Liver (tissue), 9 donors: ENCODE data around the gene SLC7A11. TPM values are rescaled to one million over a fixed set of nuclear protein-coding genes. Genes with fewer than 3 reads are reported as not detected.

ENCODE experiments used
- DNase-seq: peaks from one replicate; pipeline ENCODE4 v3.0.0-alpha.2; 2017; ENCODE audit warnings: low spot score
- H3K27ac ChIP-seq, 2 donors: one replicate each; pipeline ENCODE4 v1.7.0; 2013; ENCODE audit warnings: inconsistent platforms in 2 of 2, low read length in 2 of 2, control low read depth in 1 of 2, low read depth in 1 of 2, mild to moderate bottlenecking in 1 of 2
- H3K27me3 ChIP-seq, 4 donors: one replicate each; pipeline versions ENCODE4 v1.6.1 to v1.7.0; 2013; ENCODE audit warnings: low read length in 3 of 4, inconsistent platforms in 1 of 4, mild to moderate bottlenecking in 1 of 4, moderate library complexity in 1 of 4; ENCODE audit not compliant: control insufficient read depth in 4 of 4, insufficient read depth in 4 of 4
- H3K36me3 ChIP-seq, 4 donors: one replicate each; pipeline versions ENCODE4 v1.6.1 to v1.7.0; 2013; ENCODE audit warnings: low read length in 3 of 4, mild to moderate bottlenecking in 3 of 4, low read depth in 1 of 4, moderate library complexity in 1 of 4; ENCODE audit not compliant: control insufficient read depth in 4 of 4, insufficient read depth in 3 of 4
- H3K4me1 ChIP-seq, 4 donors: one replicate each; pipeline versions ENCODE4 v1.6.1 to v1.7.0; 2013; ENCODE audit warnings: low read length in 3 of 4, mild to moderate bottlenecking in 3 of 4, moderate library complexity in 1 of 4; ENCODE audit not compliant: control insufficient read depth in 4 of 4, insufficient read depth in 4 of 4
- H3K4me3 ChIP-seq, 3 donors: one replicate each; pipeline versions ENCODE4 v1.6.1 to v1.7.0; 2013; ENCODE audit warnings: low read length in 3 of 3, control low read depth in 1 of 3, low read depth in 1 of 3, mild to moderate bottlenecking in 1 of 3
- H3K9ac ChIP-seq, 2 donors: one replicate each; pipeline ENCODE4 v1.7.0; 2013; ENCODE audit warnings: low read length in 2 of 2, mild to moderate bottlenecking in 2 of 2, moderate library complexity in 2 of 2, control low read depth in 1 of 2, low read depth in 1 of 2
- H3K9me3 ChIP-seq, 4 donors: one replicate each; pipeline versions ENCODE4 v1.6.1 to v1.7.0; 2013; ENCODE audit warnings: low read length in 3 of 4; ENCODE audit not compliant: control insufficient read depth in 4 of 4
- EGR1 ChIP-seq, 2 donors: IDR thresholded peaks; 2 replicates each; pipeline ENCODE4 v1.6.1; 2016 to 2018; ENCODE audit warnings: antibody characterized with exemption in 2 of 2, low read depth in 2 of 2
- FOXA1 ChIP-seq: IDR thresholded peaks from 2 replicates; pipeline ENCODE4 v1.6.1; 2016; ENCODE audit warnings: antibody characterized with exemption
- FOXA2 ChIP-seq: IDR thresholded peaks from 2 replicates; pipeline ENCODE4 v1.6.1; 2016; ENCODE audit warnings: antibody characterized with exemption
- GABPA ChIP-seq, 2 donors: IDR thresholded peaks in 1 of 2; conservative IDR thresholded peaks in 1 of 2; 2 replicates each; pipeline ENCODE4 v1.6.1; 2016; ENCODE audit warnings: antibody characterized with exemption in 2 of 2, mild to moderate bottlenecking in 1 of 2, moderate library complexity in 1 of 2
- HNF4A ChIP-seq, 2 donors: conservative IDR thresholded peaks; 2 replicates each; pipeline ENCODE4 v1.6.1; 2016; ENCODE audit warnings: antibody characterized with exemption in 2 of 2, mild to moderate bottlenecking in 2 of 2
- HNF4G ChIP-seq: IDR thresholded peaks from 2 replicates; pipeline ENCODE4 v1.6.1; 2016; ENCODE audit warnings: antibody characterized with exemption
- JUND ChIP-seq, 2 donors: IDR thresholded peaks; 2 replicates each; pipeline ENCODE4 v1.6.1; 2016; ENCODE audit warnings: antibody characterized with exemption in 2 of 2
- NR2F2 ChIP-seq: IDR thresholded peaks from 2 replicates; pipeline ENCODE4 v1.6.1; 2016; ENCODE audit warnings: antibody characterized with exemption
- RAD21 ChIP-seq, 2 donors: IDR thresholded peaks; 2 replicates each; pipeline ENCODE4 v1.6.1; 2016; ENCODE audit warnings: antibody characterized with exemption in 2 of 2, mild to moderate bottlenecking in 2 of 2
- RXRA ChIP-seq, 2 donors: IDR thresholded peaks; 2 replicates each; pipeline ENCODE4 v1.6.1; 2017 to 2018; ENCODE audit warnings: antibody characterized with exemption in 2 of 2, mild to moderate bottlenecking in 1 of 2
- SP1 ChIP-seq: IDR thresholded peaks from 2 replicates; pipeline ENCODE4 v1.6.1; 2018; ENCODE audit warnings: antibody characterized with exemption, mild to moderate bottlenecking
- TAF1 ChIP-seq: conservative IDR thresholded peaks from 2 replicates; pipeline ENCODE4 v1.6.1; 2016; ENCODE audit warnings: antibody characterized with exemption, mild to moderate bottlenecking
- YY1 ChIP-seq: IDR thresholded peaks from 2 replicates; pipeline ENCODE4 v1.6.1; 2016; ENCODE audit warnings: antibody characterized with exemption, mild to moderate bottlenecking
- WGBS: extraction: QIAGEN DNeasy Blood & Tissue Kit; methylation state at CpG from one replicate; pipeline ENCODE4 v1.1.7; 2013; 5-methylcytosine and 5-hydroxymethylcytosine counted together
- polyA plus RNA-seq, 2 donors: library from polyadenylated mRNA; stranded (reverse) in 1 of 2; unstranded in 1 of 2; fragments of 200-250 nt in 1 of 2; fragments of >200 nt in 1 of 2; fragmentation: Nextera tagmentation in 1 of 2; extraction: Ambion mirVana in 1 of 2; gene quantifications; one replicate each; pipeline versions ENCODE4 v1.2.1 to v1.2.3, GENCODE V29; 2013 to 2015
- total RNA-seq, 2 donors: library from RNA; depleted of rRNA; stranded (reverse); fragments of >200 nt; gene quantifications; one replicate each; pipeline ENCODE4 v1.2.3, GENCODE V29; 2014
- TF ChIP-seq, protein P1 (sequence below): fragments of 150-350 bp; IDR thresholded peaks from 2 replicates; pipeline ENCODE4 v1.5.1; 2017; ENCODE audit warnings: improper control_type of control experiment, low read depth, low read length; ENCODE audit not compliant: missing input control
- TF ChIP-seq, protein P2 (sequence below): IDR thresholded peaks from 2 replicates; pipeline ENCODE4 v1.6.1; 2016; ENCODE audit warnings: antibody characterized with exemption
- TF ChIP-seq, protein P3 (sequence below): IDR thresholded peaks from 2 replicates; pipeline ENCODE4 v1.6.1; 2016; ENCODE audit warnings: antibody characterized with exemption
- TF ChIP-seq, protein P4 (sequence below): IDR thresholded peaks from 2 replicates; pipeline ENCODE4 v1.6.1; 2016; ENCODE audit warnings: antibody characterized with exemption, mild to moderate bottlenecking
- TF ChIP-seq, protein P5 (sequence below): IDR thresholded peaks from 2 replicates; pipeline ENCODE4 v1.6.1; 2016; ENCODE audit warnings: antibody characterized with exemption
- donor health status: healthy.
- donor health status: healthy.
- donor health status: healthy.
- donor health status: healthy.
- donor health status: healthy.

The SLC7A11 gene
- total and polyA plus RNA-seq, 4 donors: 0.02 to 1.9 (median 0.29) TPM

DNA sequence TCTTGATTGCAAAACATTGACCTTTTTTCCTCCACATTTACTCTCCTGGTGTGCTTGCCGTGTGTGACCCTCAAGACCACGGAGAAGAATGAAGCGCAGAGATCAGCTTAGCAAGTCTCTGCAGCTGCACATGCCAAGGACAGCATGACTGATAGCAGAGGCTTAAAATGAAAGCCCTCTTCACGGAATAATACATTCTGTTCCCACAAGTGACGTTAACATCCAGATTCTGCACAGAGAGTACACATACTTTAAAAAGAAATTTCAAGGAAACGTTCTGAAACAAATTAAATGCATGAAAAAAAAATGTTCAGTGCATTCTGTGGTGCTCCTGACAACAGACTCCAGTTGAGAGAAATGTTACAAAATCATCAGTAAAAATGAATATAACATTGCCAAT lies 60.9 kb downstream of the SLC7A11 start:
- no peak overlapping the region for H3K27ac ChIP-seq
- WGBS: 32% methylated on average over 6 of the region's 6 CpGs
- H3K27me3 ChIP-seq: no peaks in the 10 kb centered on the region
- H3K9ac ChIP-seq: no peak overlapping the region
- H3K4me3 ChIP-seq: no peak overlapping the region
- TF ChIP-seq TAF1: no peak
- TF ChIP-seq FOXA1: no peak
- no peak for TF ChIP-seq EGR1 (IDR thresholded peaks at IDR 0.05; ENCODE audit: low read depth in 2 of 2)
- no peak for TF ChIP-seq JUND (IDR thresholded peaks at IDR 0.05)
- no peak for TF ChIP-seq GABPA (IDR thresholded peaks at IDR 0.05 in 1 of 2, conservative IDR thresholded peaks at IDR 0.05 in 1 of 2)
- no peak for TF ChIP-seq RXRA (IDR thresholded peaks at IDR 0.05)
- TF ChIP-seq, protein P1, sequence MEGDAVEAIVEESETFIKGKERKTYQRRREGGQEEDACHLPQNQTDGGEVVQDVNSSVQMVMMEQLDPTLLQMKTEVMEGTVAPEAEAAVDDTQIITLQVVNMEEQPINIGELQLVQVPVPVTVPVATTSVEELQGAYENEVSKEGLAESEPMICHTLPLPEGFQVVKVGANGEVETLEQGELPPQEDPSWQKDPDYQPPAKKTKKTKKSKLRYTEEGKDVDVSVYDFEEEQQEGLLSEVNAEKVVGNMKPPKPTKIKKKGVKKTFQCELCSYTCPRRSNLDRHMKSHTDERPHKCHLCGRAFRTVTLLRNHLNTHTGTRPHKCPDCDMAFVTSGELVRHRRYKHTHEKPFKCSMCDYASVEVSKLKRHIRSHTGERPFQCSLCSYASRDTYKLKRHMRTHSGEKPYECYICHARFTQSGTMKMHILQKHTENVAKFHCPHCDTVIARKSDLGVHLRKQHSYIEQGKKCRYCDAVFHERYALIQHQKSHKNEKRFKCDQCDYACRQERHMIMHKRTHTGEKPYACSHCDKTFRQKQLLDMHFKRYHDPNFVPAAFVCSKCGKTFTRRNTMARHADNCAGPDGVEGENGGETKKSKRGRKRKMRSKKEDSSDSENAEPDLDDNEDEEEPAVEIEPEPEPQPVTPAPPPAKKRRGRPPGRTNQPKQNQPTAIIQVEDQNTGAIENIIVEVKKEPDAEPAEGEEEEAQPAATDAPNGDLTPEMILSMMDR: no peak
- TF ChIP-seq RAD21 (IDR thresholded peaks at IDR 0.05): peak in 1 of 2 donors; percentile 10
- TF ChIP-seq, protein P2, sequence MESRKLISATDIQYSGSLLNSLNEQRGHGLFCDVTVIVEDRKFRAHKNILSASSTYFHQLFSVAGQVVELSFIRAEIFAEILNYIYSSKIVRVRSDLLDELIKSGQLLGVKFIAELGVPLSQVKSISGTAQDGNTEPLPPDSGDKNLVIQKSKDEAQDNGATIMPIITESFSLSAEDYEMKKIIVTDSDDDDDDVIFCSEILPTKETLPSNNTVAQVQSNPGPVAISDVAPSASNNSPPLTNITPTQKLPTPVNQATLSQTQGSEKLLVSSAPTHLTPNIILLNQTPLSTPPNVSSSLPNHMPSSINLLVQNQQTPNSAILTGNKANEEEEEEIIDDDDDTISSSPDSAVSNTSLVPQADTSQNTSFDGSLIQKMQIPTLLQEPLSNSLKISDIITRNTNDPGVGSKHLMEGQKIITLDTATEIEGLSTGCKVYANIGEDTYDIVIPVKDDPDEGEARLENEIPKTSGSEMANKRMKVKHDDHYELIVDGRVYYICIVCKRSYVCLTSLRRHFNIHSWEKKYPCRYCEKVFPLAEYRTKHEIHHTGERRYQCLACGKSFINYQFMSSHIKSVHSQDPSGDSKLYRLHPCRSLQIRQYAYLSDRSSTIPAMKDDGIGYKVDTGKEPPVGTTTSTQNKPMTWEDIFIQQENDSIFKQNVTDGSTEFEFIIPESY: no peak
- no peak for TF ChIP-seq HNF4G
- no peak for TF ChIP-seq FOXA2
- no peak for TF ChIP-seq YY1
- peak; percentile 80 for TF ChIP-seq NR2F2
- TF ChIP-seq SP1: peak; percentile 61
- no peak for TF ChIP-seq HNF4A (conservative IDR thresholded peaks at IDR 0.05)
- TF ChIP-seq, protein P3, sequence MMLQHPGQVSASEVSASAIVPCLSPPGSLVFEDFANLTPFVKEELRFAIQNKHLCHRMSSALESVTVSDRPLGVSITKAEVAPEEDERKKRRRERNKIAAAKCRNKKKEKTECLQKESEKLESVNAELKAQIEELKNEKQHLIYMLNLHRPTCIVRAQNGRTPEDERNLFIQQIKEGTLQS: no peak
- TF ChIP-seq, protein P4, sequence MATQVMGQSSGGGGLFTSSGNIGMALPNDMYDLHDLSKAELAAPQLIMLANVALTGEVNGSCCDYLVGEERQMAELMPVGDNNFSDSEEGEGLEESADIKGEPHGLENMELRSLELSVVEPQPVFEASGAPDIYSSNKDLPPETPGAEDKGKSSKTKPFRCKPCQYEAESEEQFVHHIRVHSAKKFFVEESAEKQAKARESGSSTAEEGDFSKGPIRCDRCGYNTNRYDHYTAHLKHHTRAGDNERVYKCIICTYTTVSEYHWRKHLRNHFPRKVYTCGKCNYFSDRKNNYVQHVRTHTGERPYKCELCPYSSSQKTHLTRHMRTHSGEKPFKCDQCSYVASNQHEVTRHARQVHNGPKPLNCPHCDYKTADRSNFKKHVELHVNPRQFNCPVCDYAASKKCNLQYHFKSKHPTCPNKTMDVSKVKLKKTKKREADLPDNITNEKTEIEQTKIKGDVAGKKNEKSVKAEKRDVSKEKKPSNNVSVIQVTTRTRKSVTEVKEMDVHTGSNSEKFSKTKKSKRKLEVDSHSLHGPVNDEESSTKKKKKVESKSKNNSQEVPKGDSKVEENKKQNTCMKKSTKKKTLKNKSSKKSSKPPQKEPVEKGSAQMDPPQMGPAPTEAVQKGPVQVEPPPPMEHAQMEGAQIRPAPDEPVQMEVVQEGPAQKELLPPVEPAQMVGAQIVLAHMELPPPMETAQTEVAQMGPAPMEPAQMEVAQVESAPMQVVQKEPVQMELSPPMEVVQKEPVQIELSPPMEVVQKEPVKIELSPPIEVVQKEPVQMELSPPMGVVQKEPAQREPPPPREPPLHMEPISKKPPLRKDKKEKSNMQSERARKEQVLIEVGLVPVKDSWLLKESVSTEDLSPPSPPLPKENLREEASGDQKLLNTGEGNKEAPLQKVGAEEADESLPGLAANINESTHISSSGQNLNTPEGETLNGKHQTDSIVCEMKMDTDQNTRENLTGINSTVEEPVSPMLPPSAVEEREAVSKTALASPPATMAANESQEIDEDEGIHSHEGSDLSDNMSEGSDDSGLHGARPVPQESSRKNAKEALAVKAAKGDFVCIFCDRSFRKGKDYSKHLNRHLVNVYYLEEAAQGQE: no peak
- TF ChIP-seq, protein P5, sequence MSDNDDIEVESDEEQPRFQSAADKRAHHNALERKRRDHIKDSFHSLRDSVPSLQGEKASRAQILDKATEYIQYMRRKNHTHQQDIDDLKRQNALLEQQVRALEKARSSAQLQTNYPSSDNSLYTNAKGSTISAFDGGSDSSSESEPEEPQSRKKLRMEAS: no peak
- no peak for DNase-seq
- peaks cover 0 to 3% (median 0%) of the 10 kb centered on the region in 4 donors for H3K4me1 ChIP-seq
- H3K9me3 ChIP-seq: no peaks in the 10 kb centered on the region
- no peaks in the 10 kb centered on the region for H3K36me3 ChIP-seq
